Transverse colon (tissue), 3 donors: ENCODE data around the gene OLFML3.

Experiments used
- CTCF ChIP-seq, 5 experiments: fragments of 200-600 bp in 3 of 5; fragments of 450-650 bp in 2 of 5; sonication (generic) in 3 of 5; IDR thresholded peaks; 1 replicate in 2 of 5; 2 replicates in 3 of 5; pipeline ENCODE4 v1.5.1; 2016 to 2017; ENCODE audit warnings: antibody characterized with exemption in 5 of 5, inconsistent platforms in 3 of 5, mild to moderate bottlenecking in 2 of 5, moderate library complexity in 1 of 5
- POLR2A ChIP-seq: fragments of 450-650 bp; IDR thresholded peaks from one replicate; pipeline ENCODE4 v1.6.1; 2016; ENCODE audit warnings: antibody characterized with exemption, mild to moderate bottlenecking, moderate library complexity

- TF ChIP-seq POLR2A (no peak), CTCF (IDR thresholded peaks at IDR 0.05) (no peak)
These were observed 24.2 kb downstream of the OLFML3 start for GRCh38 chr1:114003431-114003830.
